Measurements from ENCODE around the gene CALHM6.

- TF ChIP-seq TCF7 (CRISPR knock-in tag; IDR thresholded peaks at IDR 0.05; ENCODE audit: low read depth) (no peak), ZNF396 (CRISPR knock-in tag; IDR thresholded peaks at IDR 0.05; ENCODE audit: borderline replicate concordance) (no peak), CTCF (IDR thresholded peaks at IDR 0.05) (no peak), MAX (CRISPR knock-in tag; IDR thresholded peaks at IDR 0.05) (no peak), IRF2 (CRISPR knock-in tag; IDR thresholded peaks at IDR 0.05; ENCODE audit: borderline replicate concordance, low read depth) (no peak), ATF3 (CRISPR knock-in tag; conservative IDR thresholded peaks at IDR 0.05) (no peak)
Observed at GRCh38 chr6:116463301-116463700, 2.1 kb downstream of the CALHM6 start.
